HG02571 (cell line): ENCODE data around the gene CHRNB1.
"Not testable (repeated sequence)": the region's sequence is repeated elsewhere in the genome, so short reads cannot be mapped to it uniquely, and the experiment has no call there.

Experiments used
- ATAC-seq: cut with Tn5 transposase; IDR thresholded peaks from one replicate; pipeline ENCODE4 v1.9.1; 2021; ENCODE audit warnings: mild to moderate bottlenecking, moderate library complexity; ENCODE audit not compliant: unreplicated experiment

The CHRNB1 gene

GRCh38 chr17:7466318-7466638 lies 21.4 kb downstream of the CHRNB1 start:
- ATAC-seq: no peak

- ATAC-seq: no peak
Measured at GRCh38 chr17:7466639-7467341, 21.9 kb downstream of the CHRNB1 start.

DNA sequence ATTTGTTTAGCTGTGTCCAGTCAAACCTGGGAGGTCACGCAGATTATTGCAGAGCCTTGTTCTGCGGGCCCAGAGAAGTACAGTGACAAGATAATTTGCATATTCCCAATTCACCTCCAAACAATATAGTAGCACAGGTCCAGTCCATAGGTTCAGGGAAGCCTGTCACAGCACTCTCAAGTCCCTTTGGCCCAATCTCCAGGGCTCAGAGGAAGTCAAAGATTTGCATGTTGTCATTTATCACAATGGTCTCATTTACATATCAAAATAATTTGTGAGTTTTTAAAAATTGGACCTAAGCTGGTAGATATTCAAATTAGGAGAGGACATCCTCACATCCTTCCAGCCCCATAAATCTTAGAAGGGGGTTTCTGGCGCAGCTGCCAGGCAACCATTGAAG lies 22.6 kb downstream of the CHRNB1 start:
- ATAC-seq: no peak

- ATAC-seq: no peak
Measured at GRCh38 chr17:7468290-7468689, 23.4 kb downstream of the CHRNB1 start.

- ATAC-seq: no peak
Measured at GRCh38 chr17:7468804-7469389, 24.0 kb downstream of the CHRNB1 start.

GRCh38 chr17:7469843-7470242 lies 25.0 kb downstream of the CHRNB1 start:
- not testable (repeated sequence) for ATAC-seq

DNA sequence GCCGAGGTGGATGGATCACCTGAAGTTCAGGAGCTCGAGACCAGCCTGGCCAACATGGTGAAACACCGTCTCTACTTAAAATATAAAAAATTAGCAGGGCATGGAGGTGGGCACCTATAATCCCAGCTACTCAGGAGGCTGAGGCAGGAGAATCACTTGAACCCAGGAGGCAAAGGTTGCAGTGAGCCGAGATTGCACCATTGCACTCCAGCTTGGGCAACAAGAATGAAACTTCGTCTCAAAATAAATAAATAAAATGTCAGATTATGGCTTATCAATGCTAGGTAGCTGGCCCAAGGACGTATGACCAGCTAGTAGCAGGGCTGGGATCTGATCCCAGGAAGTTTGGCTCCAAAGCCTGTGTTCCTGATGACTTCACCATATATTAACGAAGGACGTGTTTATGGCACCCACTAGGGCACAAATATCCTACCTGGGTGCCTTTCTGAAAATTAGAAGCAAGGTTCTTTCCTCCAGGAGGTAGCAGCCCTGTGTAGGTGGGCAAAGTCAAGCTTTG lies 25.7 kb downstream of the CHRNB1 start:
- not testable (repeated sequence) for ATAC-seq

DNA sequence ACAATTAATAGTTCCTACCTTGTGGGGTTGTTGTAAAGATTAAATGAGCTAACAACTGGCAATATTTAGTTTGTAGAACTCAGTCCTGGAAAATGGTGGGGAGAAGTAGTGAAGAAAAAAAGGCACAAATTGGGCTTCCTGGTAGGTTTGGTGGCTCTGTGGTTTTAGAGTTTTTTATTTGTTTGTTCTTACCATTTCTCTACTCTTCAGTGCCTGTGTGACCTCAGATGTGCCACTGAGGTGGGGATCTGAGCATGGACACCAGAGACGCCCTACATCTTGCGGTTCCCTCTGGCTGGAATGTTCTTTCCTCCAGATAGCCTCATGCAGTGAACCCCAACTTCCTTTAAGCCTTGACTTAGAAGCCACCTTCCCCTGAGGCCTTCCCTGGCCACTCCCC lies 26.9 kb downstream of the CHRNB1 start:
- ATAC-seq: no peak

GRCh38 chr17:7474767-7475166 lies 29.9 kb downstream of the CHRNB1 start:
- ATAC-seq: not testable (repeated sequence)

DNA sequence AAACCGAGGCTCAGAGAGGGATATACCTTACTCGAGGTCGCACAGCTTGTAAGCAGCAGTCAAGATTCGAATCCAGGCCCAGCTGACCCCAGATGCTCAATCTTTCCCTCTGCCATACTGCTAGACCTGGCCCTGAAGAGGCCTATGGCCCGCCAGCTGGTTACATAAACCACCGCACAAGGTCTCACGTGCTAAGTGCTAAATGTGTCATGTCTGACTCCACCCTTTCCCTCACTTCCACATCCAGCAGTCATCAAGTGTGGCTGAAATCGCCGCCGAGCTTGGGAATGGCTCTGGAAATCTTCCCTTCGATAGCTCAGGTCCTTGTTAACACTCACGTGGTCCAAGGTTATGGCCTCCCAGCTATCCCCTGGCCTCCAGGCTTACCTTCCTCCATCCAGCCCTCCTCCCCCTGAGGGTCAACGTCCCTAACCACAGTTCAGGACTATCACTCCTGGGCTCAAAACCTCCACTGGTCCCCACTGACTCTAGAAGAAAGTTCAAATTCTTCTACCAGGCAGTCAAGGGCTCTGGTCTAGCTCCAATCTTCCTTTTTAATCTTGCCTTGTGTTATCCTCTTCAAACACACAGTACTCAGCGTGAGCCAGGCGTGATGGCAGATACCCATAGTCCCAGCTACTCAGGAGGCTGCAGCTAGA lies 31.0 kb downstream of the CHRNB1 start:
- no peak for ATAC-seq

- no peak for ATAC-seq
Measured at GRCh38 chr17:7476494-7476893, 31.6 kb downstream of the CHRNB1 start.

GRCh38 chr17:7476951-7477350 lies 32.1 kb downstream of the CHRNB1 start:
- no peak for ATAC-seq

GRCh38 chr17:7477392-7478275 lies 32.8 kb downstream of the CHRNB1 start:
- ATAC-seq: no peak

- no peak for ATAC-seq
Measured at GRCh38 chr17:7478276-7479212, 33.7 kb downstream of the CHRNB1 start.

GRCh38 chr17:7479213-7480088 lies 34.6 kb downstream of the CHRNB1 start, which contains the start of gene ZBTB4:
ZBTB4 (minus strand) TSS chr17:7479631; CDS start chr17:7466801, 12,830 bp downstream.
- no peak for ATAC-seq

DNA sequence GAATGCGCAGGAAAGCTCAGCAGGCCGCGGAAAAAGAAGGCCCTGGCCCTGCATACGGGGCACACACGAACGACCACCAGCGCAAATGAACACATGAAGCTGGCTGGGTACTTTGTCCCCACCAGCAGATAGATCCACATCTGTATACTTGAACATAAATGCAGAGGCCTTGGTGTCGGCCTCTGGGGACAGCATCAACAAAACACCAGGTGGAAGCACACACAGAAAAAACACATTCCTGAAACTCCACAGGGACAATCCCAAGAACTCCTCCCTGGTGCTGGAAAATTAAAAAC lies 35.2 kb downstream of the CHRNB1 start:
- ATAC-seq: no peak

GRCh38 chr17:7481275-7481674 lies 36.4 kb downstream of the CHRNB1 start, which contains the start of gene SLC35G6:
SLC35G6 (plus strand) TSS chr17:7481446; CDS start chr17:7481517, 71 bp downstream.
- ATAC-seq: not testable (repeated sequence)

DNA sequence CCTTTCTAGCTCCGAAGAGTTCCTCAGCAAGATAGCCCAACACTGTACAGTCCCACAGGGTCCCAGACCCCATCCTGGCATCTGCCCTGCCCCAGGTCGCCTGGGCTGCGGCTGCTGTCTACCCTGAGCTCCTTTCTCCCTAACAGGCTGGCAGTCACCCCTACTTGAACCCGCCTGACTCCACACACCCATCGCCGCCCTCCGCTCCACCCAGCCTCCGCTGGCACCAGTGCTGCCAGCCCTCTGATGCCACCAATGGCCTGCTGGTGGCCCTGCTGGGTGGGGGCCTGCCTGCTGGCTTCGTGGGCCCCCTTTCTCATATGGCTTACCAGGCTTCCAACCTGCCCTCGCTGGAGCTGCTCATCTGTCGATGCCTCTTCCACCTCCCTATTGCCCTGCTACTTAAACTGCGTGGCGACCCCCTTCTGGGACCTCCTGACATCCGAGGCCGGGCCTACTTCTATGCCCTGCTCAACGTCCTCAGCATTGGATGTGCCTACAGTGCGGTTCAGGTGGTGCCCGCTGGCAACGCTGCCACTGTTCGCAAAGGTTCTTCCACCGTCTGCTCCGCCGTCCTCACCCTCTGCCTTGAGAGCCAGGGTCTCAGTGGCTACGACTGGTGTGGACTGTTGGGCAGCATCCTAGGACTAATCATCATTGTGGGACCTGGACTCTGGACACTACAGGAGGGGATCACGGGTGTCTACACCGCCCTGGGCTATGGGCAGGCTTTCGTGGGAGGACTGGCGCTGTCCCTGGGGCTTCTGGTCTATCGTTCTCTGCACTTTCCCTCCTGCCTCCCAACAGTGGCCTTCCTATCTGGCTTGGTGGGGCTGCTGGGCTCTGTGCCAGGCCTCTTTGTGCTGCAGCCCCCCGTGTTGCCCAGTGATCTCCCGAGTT lies 37.2 kb downstream of the CHRNB1 start:
- not testable (repeated sequence) for ATAC-seq
